BLaER1 (cell line): ENCODE measurements around the gene ARHGEF16.

Experiments
- H3K27ac ChIP-seq: shearing (Covaris generic); formaldehyde crosslinking; 2 replicates; pipeline ENCODE4 v1.8.1; 2022
- H3K27me3 ChIP-seq: shearing (Covaris generic); formaldehyde crosslinking; 2 replicates; pipeline ENCODE4 v1.8.1; 2022
- H3K36me3 ChIP-seq: shearing (Covaris generic); formaldehyde crosslinking; 2 replicates; pipeline ENCODE4 v1.8.1; 2022
- H3K4me1 ChIP-seq: shearing (Covaris generic); formaldehyde crosslinking; 2 replicates; pipeline ENCODE4 v1.8.1; 2022
- H3K4me2 ChIP-seq: shearing (Covaris generic); formaldehyde crosslinking; 2 replicates; pipeline ENCODE4 v1.8.1; 2022
- H3K4me3 ChIP-seq: shearing (Covaris generic); formaldehyde crosslinking; 2 replicates; pipeline ENCODE4 v1.8.1; 2022
- H3K9ac ChIP-seq: shearing (Covaris generic); formaldehyde crosslinking; 2 replicates; pipeline ENCODE4 v1.8.1; 2022
- H3K9me3 ChIP-seq: shearing (Covaris generic); formaldehyde crosslinking; 2 replicates; pipeline ENCODE4 v1.8.1; 2022
- H4K20me1 ChIP-seq: shearing (Covaris generic); formaldehyde crosslinking; 2 replicates; pipeline ENCODE4 v1.8.1; 2022
- Cebpa-rat ChIP-seq: shearing (Covaris generic); IDR thresholded peaks from 2 replicates; pipeline ENCODE4 v1.8.1; 2022

Gene ARHGEF16

DNA sequence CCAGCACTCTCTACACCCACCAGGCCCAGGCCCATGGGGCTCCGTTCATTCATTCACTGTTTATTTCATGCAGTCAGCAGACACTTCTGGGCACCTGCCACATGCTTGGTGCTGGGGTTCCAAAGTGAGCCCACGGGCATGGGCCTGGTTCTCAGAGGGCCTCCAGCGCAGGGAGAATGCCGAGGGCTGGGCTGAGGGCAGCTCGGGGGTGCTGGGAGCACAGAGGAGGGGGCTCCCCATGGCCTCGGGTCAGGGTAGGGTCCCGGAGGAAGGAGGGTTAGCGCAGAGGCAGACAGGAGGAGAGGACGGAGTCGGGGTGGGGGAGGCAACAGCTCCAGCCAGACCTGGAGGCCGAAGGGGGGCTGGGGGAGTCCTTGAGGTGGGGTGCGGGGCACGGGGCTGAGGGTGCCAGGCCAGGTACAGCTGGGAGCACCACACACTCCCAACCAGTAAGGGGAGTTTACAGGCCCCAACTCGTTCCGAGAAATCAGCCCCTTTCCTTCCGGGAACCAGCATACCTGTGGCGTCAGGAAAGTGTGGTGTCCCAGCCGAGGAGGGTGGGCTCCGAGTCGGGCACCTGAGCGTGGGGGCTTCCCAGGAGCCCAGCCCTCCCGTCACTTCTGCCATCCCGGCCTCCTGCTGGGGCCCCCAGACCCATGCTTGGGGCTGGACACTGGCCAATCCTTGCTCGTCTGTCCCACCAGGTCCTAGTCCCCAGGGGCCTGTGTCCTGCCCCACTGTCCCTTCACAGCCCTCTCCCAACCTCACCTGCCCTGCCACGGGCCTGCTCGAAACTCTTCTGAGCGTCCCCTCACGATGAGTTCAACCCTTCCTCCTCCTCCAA is 10.8 kb downstream of the ARHGEF16 start:
- Histone ChIP-seq H3K4me1 (peaks cover 66% of the 10 kb centered on the region), H3K36me3 (no peaks in the 10 kb centered on the region), H3K9ac (peak overlapping the region; percentile 38), H3K4me2 (peak overlapping the region; percentile 84), H3K27me3 (no peaks in the 10 kb centered on the region), H3K4me3 (0 out of 2 replicates have a peak overlapping the region, but pooled peaks have one; percentile 13), H4K20me1 (peaks cover 17% of the 10 kb centered on the region; the same call in 1 of the 2 replicates), H3K27ac (peak overlapping the region; percentile 42), H3K9me3 (no peaks in the 10 kb centered on the region)
- no peak for TF ChIP-seq Cebpa-rat

DNA sequence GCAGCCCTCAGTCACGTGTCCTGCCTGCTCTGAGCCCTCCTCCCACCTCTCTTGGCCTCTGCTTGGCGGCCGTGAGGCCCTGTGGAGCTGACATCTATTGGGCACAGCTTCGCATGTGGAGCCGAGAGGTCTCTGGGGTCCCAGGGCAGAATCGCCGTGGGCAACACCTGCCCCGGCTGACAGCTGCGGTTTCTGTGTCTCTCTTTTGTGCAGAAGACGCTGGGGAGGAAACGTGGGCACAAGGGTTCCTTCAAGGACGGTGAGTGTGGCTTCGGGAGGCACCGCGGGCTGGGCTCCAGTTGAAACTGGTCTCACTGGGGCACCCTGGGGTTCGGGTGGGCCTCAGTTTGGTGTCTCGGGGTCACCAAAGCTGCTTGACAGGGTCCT is 11.5 kb downstream of the ARHGEF16 start:
- Histone ChIP-seq H3K4me1 (peaks cover 67% of the 10 kb centered on the region), H3K4me2 (peak overlapping the region; percentile 84), H3K27me3 (no peaks in the 10 kb centered on the region), H3K9ac (peak overlapping the region; percentile 3; the same call in 1 of the 2 replicates), H3K36me3 (no peaks in the 10 kb centered on the region), H4K20me1 (peaks cover 14% of the 10 kb centered on the region; the same call in 1 of the 2 replicates), H3K4me3 (0 out of 2 replicates have a peak overlapping the region, but pooled peaks have one; percentile 13), H3K9me3 (no peaks in the 10 kb centered on the region), H3K27ac (peak overlapping the region; percentile 42; the same call in 1 of the 2 replicates)
- no peak for TF ChIP-seq Cebpa-rat

DNA sequence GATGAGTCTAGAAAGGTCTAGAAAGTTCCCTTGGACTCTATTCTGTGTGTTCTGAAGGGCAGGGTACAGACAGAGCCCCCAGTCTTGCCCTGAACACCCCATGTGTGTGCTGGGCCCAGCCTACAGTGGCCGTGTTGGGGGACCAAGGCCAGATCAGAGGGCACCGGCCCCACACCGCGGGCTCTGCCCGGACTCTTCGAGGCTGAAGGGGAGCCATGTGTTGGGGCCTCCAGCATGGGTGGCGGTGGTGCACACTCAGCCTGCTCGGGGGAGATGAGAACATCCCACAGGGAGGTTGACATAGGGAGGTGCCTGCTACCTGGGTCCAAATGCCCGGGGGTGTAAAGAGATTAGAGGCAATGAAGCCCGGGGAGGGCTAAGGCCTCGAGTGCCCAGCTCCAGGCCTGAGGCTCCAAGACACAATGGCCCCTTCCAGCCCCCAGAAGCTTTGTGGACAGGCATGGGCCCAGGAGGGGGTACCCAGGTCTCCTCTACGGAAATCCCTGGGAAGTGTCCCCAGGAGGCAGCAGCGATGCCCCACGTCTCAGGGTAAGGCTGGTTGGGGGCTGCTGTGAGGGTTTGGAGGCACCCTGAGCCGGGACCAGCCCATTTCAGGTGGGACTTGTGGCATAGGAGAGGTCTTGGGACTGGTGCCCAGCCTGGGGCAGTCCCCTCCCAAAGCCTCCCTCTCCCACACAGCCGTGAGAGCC is 12.1 kb downstream of the ARHGEF16 start:
- Histone ChIP-seq H3K36me3 (no peaks in the 10 kb centered on the region), H4K20me1 (peaks cover 14% of the 10 kb centered on the region; the same call in 1 of the 2 replicates), H3K4me3 (0 out of 2 replicates have a peak overlapping the region, but pooled peaks have one; percentile 13), H3K4me2 (peak overlapping the region; percentile 84), H3K27me3 (no peaks in the 10 kb centered on the region), H3K9me3 (no peaks in the 10 kb centered on the region), H3K9ac (0 out of 2 replicates have a peak overlapping the region, but pooled peaks have one; percentile 3), H3K27ac (peak overlapping the region; percentile 41; the same call in 1 of the 2 replicates), H3K4me1 (peaks cover 73% of the 10 kb centered on the region)
- TF ChIP-seq Cebpa-rat: no peak

DNA sequence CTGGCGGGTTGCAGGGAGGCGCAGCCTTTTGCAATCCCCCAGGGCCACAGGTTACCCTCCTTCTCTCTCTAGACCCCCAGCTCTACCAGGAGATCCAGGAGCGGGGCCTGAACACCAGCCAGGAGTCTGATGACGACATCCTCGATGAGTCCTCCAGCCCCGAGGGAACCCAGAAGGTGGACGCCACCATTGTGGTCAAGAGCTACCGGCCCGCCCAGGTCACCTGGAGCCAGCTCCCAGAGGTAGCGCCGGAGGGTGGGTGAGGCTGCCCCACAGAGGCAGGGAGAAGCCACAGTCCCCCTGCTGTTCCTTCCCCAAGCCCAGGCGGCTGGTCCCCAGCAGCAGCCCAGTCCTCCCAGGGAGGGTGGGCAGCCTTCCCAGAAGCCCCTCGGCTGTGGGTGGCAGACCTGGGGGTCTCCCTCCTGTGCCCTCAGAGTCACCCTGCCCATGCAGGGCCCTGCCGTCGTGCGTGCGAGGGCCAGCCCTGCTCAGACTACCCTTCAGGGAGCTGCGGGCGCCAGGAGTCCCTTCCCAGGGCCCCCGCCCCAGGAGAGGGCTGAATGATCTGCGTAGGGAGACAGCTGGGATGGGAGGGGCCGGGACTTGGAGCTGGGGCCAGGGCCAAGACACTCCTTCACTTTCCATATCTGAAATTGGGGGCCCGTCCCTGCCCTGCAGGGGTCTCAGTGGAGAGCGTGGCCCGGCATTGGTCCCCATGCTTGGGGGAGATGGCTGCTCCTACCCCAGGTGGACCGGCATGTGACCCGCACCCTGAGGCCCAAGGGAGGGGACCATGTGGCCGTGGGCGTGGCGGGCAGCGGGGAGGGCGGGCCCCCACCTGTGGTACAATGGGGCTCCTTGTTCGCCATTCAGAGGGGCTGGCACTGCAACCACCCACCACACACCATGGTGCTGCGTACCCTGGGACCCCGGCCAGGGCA is 12.9 kb downstream of the ARHGEF16 start:
- no peak overlapping the region for H3K4me3 ChIP-seq
- H3K27me3 ChIP-seq: no peaks in the 10 kb centered on the region
- peak overlapping the region; percentile 84 for H3K4me2 ChIP-seq
- TF ChIP-seq Cebpa-rat: no peak
- no peaks in the 10 kb centered on the region for H3K9me3 ChIP-seq
- H3K27ac ChIP-seq: peak overlapping the region; percentile 41; the same call in 1 of the 2 replicates
- peaks cover 14% of the 10 kb centered on the region; the same call in 1 of the 2 replicates for H4K20me1 ChIP-seq
- H3K4me1 ChIP-seq: peaks cover 81% of the 10 kb centered on the region
- H3K9ac ChIP-seq: no peak overlapping the region
- no peaks in the 10 kb centered on the region for H3K36me3 ChIP-seq

DNA sequence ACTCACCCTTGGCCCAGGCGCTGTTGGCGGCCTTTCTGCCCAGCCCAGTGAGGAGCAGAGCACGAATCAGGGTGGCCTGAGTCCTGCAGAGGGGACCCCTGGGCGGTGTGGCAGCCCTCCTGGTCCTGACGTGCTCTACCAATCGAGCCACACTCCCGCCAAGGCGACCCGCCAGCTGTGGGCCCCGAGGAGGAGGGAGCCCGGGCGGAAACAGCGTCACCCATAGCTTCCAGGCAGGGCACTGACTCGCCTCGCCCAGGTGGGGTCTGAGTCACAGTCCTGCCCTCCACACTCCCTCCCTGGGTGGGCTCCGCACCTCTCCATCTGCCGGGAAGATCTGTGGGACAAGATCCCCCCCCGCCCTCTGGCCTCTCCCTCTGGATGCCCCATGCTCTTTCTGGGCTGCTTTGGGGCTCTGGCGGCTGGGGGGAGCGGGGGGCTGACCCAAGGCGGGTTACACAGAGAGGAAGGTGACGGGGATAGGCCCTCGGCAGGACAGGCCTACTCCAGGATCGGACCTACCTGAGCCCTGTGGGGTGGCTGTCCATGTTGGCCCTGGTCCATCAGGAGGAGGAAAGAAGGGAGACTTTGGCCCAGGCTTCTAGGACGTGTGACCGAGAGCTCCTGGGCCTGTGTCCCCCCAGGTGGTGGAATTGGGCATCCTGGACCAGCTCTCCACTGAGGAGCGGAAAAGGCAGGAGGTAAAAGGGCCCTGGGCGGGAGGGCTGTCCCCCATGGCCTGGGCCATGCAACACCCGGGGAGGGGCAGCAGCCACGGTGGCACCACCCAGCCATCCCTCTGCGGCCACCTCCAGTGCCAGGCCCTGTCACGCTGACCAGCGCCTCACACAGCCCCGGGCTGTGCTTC is 14.0 kb downstream of the ARHGEF16 start:
- TF ChIP-seq Cebpa-rat: no peak
- peaks cover 14% of the 10 kb centered on the region; the same call in 1 of the 2 replicates for H4K20me1 ChIP-seq
- peak overlapping the region; percentile 41; the same call in 1 of the 2 replicates for H3K27ac ChIP-seq
- no peaks in the 10 kb centered on the region for H3K27me3 ChIP-seq
- peaks cover 83% of the 10 kb centered on the region for H3K4me1 ChIP-seq
- no peaks in the 10 kb centered on the region for H3K9me3 ChIP-seq
- H3K4me2 ChIP-seq: peak overlapping the region; percentile 84
- no peaks in the 10 kb centered on the region for H3K36me3 ChIP-seq
- no peak overlapping the region for H3K9ac ChIP-seq
- no peak overlapping the region for H3K4me3 ChIP-seq

DNA sequence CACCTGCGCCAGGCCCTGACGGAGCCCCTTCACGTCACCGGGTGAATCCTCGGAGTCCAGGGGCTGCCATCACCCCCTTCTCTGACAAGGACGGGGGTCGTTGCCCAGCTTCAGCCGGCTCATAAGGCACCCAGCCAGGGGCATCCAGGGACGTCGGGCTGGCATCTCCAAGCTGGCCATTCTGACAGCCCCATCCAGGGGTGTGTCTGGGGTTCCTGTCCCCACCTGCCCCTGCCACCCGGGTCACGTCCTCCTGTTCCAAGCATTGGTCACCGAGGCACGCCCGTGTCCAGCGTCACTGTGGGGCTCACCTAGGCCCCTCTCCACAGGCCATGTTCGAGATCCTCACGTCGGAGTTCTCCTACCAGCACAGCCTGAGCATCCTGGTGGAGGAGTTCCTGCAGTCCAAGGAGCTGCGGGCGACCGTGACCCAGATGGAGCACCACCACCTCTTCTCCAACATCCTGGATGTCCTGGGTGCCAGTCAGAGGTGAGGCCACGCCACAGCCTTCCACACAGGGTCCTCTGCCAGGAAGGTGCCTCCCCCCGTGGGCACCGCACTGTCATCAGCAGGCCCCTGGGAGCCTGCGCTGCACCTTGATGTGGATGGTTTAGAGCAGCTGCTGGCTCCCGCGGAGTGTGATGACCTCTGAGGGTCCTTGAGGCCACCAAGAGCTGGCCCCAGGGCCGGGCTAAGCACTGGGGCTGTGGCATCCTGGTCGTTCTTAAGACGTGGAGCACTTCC is 14.8 kb downstream of the ARHGEF16 start:
- H3K4me1 ChIP-seq: peaks cover 78% of the 10 kb centered on the region
- H3K36me3 ChIP-seq: no peaks in the 10 kb centered on the region
- no peaks in the 10 kb centered on the region for H3K9me3 ChIP-seq
- no peak overlapping the region for H3K9ac ChIP-seq
- H3K4me3 ChIP-seq: no peak overlapping the region
- H3K27me3 ChIP-seq: no peaks in the 10 kb centered on the region
- 0 out of 2 replicates have a peak overlapping the region, but pooled peaks have one; percentile 12 for H3K4me2 ChIP-seq
- H4K20me1 ChIP-seq: peaks cover 14% of the 10 kb centered on the region; the same call in 1 of the 2 replicates
- no peak for TF ChIP-seq Cebpa-rat
- H3K27ac ChIP-seq: no peak overlapping the region

DNA sequence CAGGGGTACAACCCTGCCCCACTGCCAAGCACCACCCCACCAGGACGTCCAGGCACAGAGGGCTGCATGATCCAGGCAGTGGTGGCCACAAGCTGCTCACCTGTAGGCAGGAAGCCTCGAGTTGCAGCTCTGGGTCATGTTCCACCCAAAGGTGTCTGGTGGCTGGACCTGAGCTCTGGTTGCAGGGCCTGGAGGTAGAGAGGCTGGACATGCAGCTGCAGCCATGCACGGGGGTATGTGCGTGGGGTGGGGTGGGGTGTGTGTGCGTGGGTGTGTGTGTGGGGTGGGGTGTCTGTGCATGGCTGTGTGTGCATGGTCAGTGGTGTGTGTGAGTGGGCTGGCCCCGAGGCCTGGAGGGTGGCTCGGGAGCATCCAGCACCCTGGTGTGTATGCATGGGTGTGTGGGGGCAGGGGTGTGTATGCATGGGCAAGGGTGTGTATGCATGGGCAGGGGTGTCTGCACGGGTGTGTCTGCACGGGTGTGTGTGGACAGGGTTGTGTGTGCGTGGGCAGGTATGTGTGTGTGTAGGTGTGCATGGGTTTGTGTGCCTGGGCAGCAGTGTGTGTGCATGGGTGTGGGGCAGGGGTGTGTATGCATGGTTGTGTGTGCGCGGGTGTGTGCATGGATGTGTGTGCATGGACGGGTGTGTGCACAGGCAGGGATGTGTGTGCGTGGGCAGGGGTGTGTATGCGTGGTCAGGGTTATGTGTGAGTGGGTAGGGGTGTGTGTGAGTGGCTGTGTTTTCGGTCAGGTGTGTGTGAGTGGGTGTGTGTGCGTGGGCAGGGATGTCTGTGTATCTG is 15.6 kb downstream of the ARHGEF16 start:
- no peaks in the 10 kb centered on the region for H3K36me3 ChIP-seq
- TF ChIP-seq Cebpa-rat: no peak
- no peak overlapping the region for H3K27ac ChIP-seq
- H3K4me3 ChIP-seq: no peak overlapping the region
- no peak overlapping the region for H3K9ac ChIP-seq
- peaks cover 70% of the 10 kb centered on the region for H3K4me1 ChIP-seq
- no peaks in the 10 kb centered on the region for H3K9me3 ChIP-seq
- H3K27me3 ChIP-seq: no peaks in the 10 kb centered on the region
- H3K4me2 ChIP-seq: peak overlapping the region; percentile 86; the same call in 1 of the 2 replicates
- H4K20me1 ChIP-seq: peaks cover 14% of the 10 kb centered on the region; the same call in 1 of the 2 replicates
